Caco-2 (cell line): ENCODE measurements around the gene CADPS. TPM values are rescaled to one million over a fixed set of nuclear protein-coding genes. Genes with fewer than 3 reads are reported as not detected.

ENCODE experiments used
- BruUV-seq: library from RNA; stranded (reverse); fragments of 400-500 nt; replicated peaks from 2 replicates; lab custom pipeline; 2021; lab: Mats Ljungman, UMichigan
- CTCF ChIA-PET: fragments of 300-600 bp; sonication (Branson Sonifier 250); formaldehyde crosslinking; loops from one replicate; lab custom pipeline; 2022; ENCODE audit warnings: antibody characterized with exemption; lab: Charles Lee
- POLR2A ChIA-PET: fragments of 300-600 bp; sonication (Branson Sonifier 250); formaldehyde crosslinking; loops from one replicate; lab custom pipeline; 2022; ENCODE audit warnings: antibody characterized with exemption; lab: Charles Lee
- DNase-seq, 2 experiments: peaks; one replicate each; pipeline versions ENCODE4 v3.0.0 to v3.0.0-alpha.2; 2020 to 2022
- H3K27me3 ChIP-seq: replicated peaks from 2 replicates; pipeline ENCODE4 v1.6.0; 2011; ENCODE audit warnings: low read length; ENCODE audit not compliant: control insufficient read depth, insufficient read depth
- H3K36me3 ChIP-seq: 2 replicates; pipeline ENCODE4 v1.5.1; 2011; ENCODE audit warnings: low read length; ENCODE audit not compliant: control insufficient read depth, insufficient read depth
- H3K4me1 ChIP-seq: fragments of 250-450 bp; sonication (Bioruptor Pico); 2 replicates; pipeline ENCODE4 v1.5.1; 2020; ENCODE audit warnings: mild to moderate bottlenecking
- H3K4me3 ChIP-seq: 2 replicates; pipeline ENCODE4 v1.5.1; 2011; ENCODE audit warnings: low read depth, mild to moderate bottlenecking, control low read depth, low read length
- H3K9me3 ChIP-seq: fragments of 250-450 bp; sonication (Bioruptor Pico); 2 replicates; pipeline ENCODE4 v1.5.1; 2020; ENCODE audit warnings: mild to moderate bottlenecking, moderate library complexity
- H3K27ac Mint-ChIP-seq: one replicate; pipeline ENCODE4 v1.8.0; 2022; ENCODE audit warnings: mixed read lengths; ENCODE audit not compliant: unreplicated experiment
- H3K27me3 Mint-ChIP-seq: one replicate; pipeline ENCODE4 v1.8.0; 2022; ENCODE audit warnings: mixed read lengths; ENCODE audit not compliant: insufficient read depth, unreplicated experiment
- H3K36me3 Mint-ChIP-seq: one replicate; pipeline ENCODE4 v1.8.0; 2022; ENCODE audit warnings: mild to moderate bottlenecking, mixed read lengths; ENCODE audit not compliant: insufficient read depth, unreplicated experiment
- H3K4me1 Mint-ChIP-seq: one replicate; pipeline ENCODE4 v1.8.0; 2022; ENCODE audit warnings: low read depth, mixed read lengths; ENCODE audit not compliant: unreplicated experiment
- H3K4me3 Mint-ChIP-seq: one replicate; pipeline ENCODE4 v1.8.0; 2022; ENCODE audit warnings: mild to moderate bottlenecking, moderate library complexity, mixed read lengths; ENCODE audit not compliant: unreplicated experiment
- H3K9me3 Mint-ChIP-seq: one replicate; pipeline ENCODE4 v1.8.0; 2022; ENCODE audit warnings: mixed read lengths; ENCODE audit not compliant: unreplicated experiment
- intact Hi-C: fragments of 100-400 bp; cut with micrococcal nuclease; formaldehyde crosslinking; loops from one replicate; pipeline ENCODE4 v1.10.0; 2022; ENCODE audit not compliant: unreplicated experiment
- total RNA-seq: library from RNA; stranded (reverse); gene quantifications from 2 replicates; pipeline ENCODE4 v1.2.3, GENCODE V29; 2022
- TF ChIP-seq, protein P1 (sequence below), 2 experiments: fragments of 200-600 bp in 1 of 2; IDR thresholded peaks; 1 replicate in 1 of 2; 2 replicates in 1 of 2; pipeline versions ENCODE4 v1.5.1 to v1.8.0; 2011 to 2022; ENCODE audit warnings: antibody characterized with exemption in 1 of 2, control low read depth in 1 of 2, inconsistent platforms in 1 of 2, low read depth in 1 of 2, low read length in 1 of 2, mild to moderate bottlenecking in 1 of 2, moderate library complexity in 1 of 2; ENCODE audit not compliant: insufficient read depth in 1 of 2, severe bottlenecking in 1 of 2, unreplicated experiment in 1 of 2

CADPS gene
- total RNA-seq, 1 experiment from 2014 or later = not detected

DNA sequence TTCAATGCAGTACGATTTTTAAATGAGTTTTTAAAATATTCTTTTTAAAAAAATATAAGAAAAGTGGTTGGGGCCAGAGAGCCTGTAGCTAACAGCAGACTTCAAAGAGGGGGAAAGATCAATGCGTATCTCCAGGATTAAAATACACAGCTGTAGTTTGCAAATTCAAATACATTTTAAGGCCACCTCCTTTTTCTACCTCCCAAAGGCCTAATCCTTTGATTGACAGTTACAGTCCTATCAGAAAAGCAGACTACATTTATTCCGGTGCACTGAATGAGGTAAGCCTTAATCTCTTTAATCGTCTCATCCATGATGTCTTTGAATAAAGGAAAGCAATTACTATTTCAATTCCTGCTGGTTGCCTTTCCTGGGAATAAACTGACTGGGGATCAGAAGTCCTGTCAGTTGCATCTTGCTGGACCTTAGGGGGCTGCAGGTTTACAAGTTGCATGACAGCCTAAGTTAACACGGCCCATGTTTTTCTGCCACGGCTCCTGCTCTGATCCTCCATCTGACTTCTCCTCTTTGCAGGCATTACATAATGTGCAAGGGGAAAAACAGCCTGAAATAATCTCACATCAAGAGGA, 51.7 kb downstream of the CADPS start:
- POLR2A ChIA-PET = no interaction called here
- Histone ChIP-seq H3K36me3 (no peaks in the 10 kb centered on the region), H3K9me3 (no peaks in the 10 kb centered on the region), H3K4me1 (no peaks in the 10 kb centered on the region), H3K4me3 (no peak overlapping the region), H3K27me3 (no peaks in the 10 kb centered on the region)
- no TSS peak for BruUV-seq
- no peak for DNase-seq
- no peaks in the 10 kb centered on the region for H3K4me1 Mint-ChIP-seq
- no peaks in the 10 kb centered on the region for H3K9me3 Mint-ChIP-seq
- intact Hi-C loops = no loop called here
- CTCF ChIA-PET = no interaction called here
- no peak overlapping the region for H3K27ac Mint-ChIP-seq
- no peak overlapping the region for H3K4me3 Mint-ChIP-seq
- H3K36me3 Mint-ChIP-seq = no peaks in the 10 kb centered on the region
- peaks cover 2% of the 10 kb centered on the region for H3K27me3 Mint-ChIP-seq
- TF ChIP-seq, protein P1, sequence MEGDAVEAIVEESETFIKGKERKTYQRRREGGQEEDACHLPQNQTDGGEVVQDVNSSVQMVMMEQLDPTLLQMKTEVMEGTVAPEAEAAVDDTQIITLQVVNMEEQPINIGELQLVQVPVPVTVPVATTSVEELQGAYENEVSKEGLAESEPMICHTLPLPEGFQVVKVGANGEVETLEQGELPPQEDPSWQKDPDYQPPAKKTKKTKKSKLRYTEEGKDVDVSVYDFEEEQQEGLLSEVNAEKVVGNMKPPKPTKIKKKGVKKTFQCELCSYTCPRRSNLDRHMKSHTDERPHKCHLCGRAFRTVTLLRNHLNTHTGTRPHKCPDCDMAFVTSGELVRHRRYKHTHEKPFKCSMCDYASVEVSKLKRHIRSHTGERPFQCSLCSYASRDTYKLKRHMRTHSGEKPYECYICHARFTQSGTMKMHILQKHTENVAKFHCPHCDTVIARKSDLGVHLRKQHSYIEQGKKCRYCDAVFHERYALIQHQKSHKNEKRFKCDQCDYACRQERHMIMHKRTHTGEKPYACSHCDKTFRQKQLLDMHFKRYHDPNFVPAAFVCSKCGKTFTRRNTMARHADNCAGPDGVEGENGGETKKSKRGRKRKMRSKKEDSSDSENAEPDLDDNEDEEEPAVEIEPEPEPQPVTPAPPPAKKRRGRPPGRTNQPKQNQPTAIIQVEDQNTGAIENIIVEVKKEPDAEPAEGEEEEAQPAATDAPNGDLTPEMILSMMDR (IDR thresholded peaks at IDR 0.05; ENCODE audit: insufficient read depth in 1 of 2, low read depth in 1 of 2, low read length in 1 of 2, severe bottlenecking in 1 of 2, unreplicated experiment in 1 of 2) = no peak

DNA sequence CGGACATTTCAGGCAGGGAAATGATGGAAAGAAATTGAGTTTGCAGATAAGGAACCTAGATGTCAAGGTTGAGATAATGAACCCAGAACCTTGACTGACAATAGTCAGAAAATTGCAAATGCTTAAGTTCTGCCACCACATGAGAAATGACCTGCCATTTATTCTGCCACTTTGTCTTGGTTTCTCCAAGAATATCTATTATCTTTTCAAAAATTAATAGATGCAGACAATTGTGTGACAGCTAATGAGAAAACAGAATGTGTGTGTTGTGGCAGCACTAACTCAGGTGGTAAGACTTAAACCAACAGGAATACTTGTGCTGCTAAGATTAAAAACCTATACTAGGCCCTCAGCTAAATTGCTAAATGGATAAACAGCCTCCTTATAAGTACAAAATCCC, 52.3 kb downstream of the CADPS start:
- intact Hi-C loops = no loop called here
- TF ChIP-seq, protein P1 (IDR thresholded peaks at IDR 0.05; ENCODE audit: insufficient read depth in 1 of 2, low read depth in 1 of 2, low read length in 1 of 2, severe bottlenecking in 1 of 2, unreplicated experiment in 1 of 2) = no peak
- POLR2A ChIA-PET = no interaction called here
- Histone ChIP-seq H3K4me3 (no peak overlapping the region), H3K9me3 (no peaks in the 10 kb centered on the region), H3K36me3 (no peaks in the 10 kb centered on the region), H3K4me1 (no peaks in the 10 kb centered on the region), H3K27me3 (no peaks in the 10 kb centered on the region)
- H3K27me3 Mint-ChIP-seq = peaks cover 2% of the 10 kb centered on the region
- H3K36me3 Mint-ChIP-seq = no peaks in the 10 kb centered on the region
- H3K4me3 Mint-ChIP-seq = no peak overlapping the region
- DNase-seq = no peak
- H3K4me1 Mint-ChIP-seq = no peaks in the 10 kb centered on the region
- no peak overlapping the region for H3K27ac Mint-ChIP-seq
- CTCF ChIA-PET = no interaction called here
- BruUV-seq = no TSS peak
- no peaks in the 10 kb centered on the region for H3K9me3 Mint-ChIP-seq

DNA sequence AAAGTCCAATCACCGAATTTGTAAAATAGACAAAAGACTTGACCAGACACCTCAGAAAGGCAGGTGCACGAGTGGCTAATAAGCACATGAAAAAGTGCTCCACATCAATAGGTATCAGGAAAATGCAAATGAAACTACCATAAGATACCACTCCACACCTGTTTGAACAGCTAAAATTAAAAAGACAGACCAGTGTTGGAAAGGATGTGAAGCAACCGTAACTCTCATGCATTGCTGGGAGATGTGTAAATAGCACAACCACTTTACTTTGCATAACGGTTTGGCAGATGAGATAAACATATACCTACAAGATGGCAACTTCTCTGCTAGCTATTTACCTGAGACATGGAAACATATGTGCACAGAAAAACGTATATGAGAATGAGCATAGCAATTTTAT, 56.9 kb downstream of the CADPS start:
- ChIA-PET CTCF (no interaction called here), POLR2A (no interaction called here)
- Mint-ChIP-seq H3K4me3 (no peak overlapping the region), H3K9me3 (no peaks in the 10 kb centered on the region), H3K36me3 (no peaks in the 10 kb centered on the region), H3K27me3 (peaks cover 2% of the 10 kb centered on the region), H3K27ac (no peak overlapping the region), H3K4me1 (no peaks in the 10 kb centered on the region)
- no peaks in the 10 kb centered on the region for H3K9me3 ChIP-seq
- no TSS peak for BruUV-seq
- no peaks in the 10 kb centered on the region for H3K4me1 ChIP-seq
- intact Hi-C loops = no loop called here
- no peak for DNase-seq
- H3K4me3 ChIP-seq = no peak overlapping the region
- no peaks in the 10 kb centered on the region for H3K36me3 ChIP-seq
- no peaks in the 10 kb centered on the region for H3K27me3 ChIP-seq
- TF ChIP-seq, protein P1 (IDR thresholded peaks at IDR 0.05; ENCODE audit: insufficient read depth in 1 of 2, low read depth in 1 of 2, low read length in 1 of 2, severe bottlenecking in 1 of 2, unreplicated experiment in 1 of 2) = no peak
